PFSK-1 (cell line): Measurements from ENCODE around the gene PLA2R1.

ENCODE experiments used
- FOXP2 ChIP-seq: optimal IDR thresholded peaks from 2 replicates; pipeline ENCODE3; 2011; ENCODE audit warnings: borderline replicate concordance, control low read depth, inconsistent platforms; ENCODE audit not compliant: insufficient read depth; ENCODE audit errors: extremely low read length, extremely low read depth
- POLR2AphosphoS5 ChIP-seq: IDR thresholded peaks from 2 replicates; pipeline ENCODE4 v1.6.1; 2012; ENCODE audit warnings: low read depth, mild to moderate bottlenecking, control low read depth, low read length, moderate library complexity
- REST ChIP-seq, 2 experiments: IDR thresholded peaks; 2 replicates each; pipeline versions ENCODE4 v1.6.1 to v1.8.0; 2011 to 2012; ENCODE audit warnings: low read depth in 2 of 2, low read length in 2 of 2, control low read depth in 1 of 2, inconsistent platforms in 1 of 2, mild to moderate bottlenecking in 1 of 2, moderate library complexity in 1 of 2; ENCODE audit not compliant: insufficient read depth in 1 of 2
- SIN3A ChIP-seq: IDR thresholded peaks from 2 replicates; pipeline ENCODE4 v1.6.1; 2012; ENCODE audit warnings: mild to moderate bottlenecking, low read length, moderate library complexity, borderline replicate concordance; ENCODE audit not compliant: insufficient read depth
- TAF1 ChIP-seq: IDR thresholded peaks from 2 replicates; pipeline ENCODE4 v1.6.1; 2012; ENCODE audit warnings: low read length, control low read depth, borderline replicate concordance; ENCODE audit not compliant: insufficient read depth

The PLA2R1 gene

GRCh38 chr2:160064916-160065315, 2.5 kb upstream of the PLA2R1 start:
- no peak for TF ChIP-seq POLR2AphosphoS5
- no peak for TF ChIP-seq SIN3A
- TF ChIP-seq REST (IDR thresholded peaks at IDR 0.05; ENCODE audit: insufficient read depth in 1 of 2, low read depth in 2 of 2, low read length in 2 of 2), result no peak
- no peak for TF ChIP-seq FOXP2
- no peak for TF ChIP-seq TAF1

GRCh38 chr2:160063879-160064612, 1.6 kb upstream of the PLA2R1 start:
- TF ChIP-seq TAF1, result no peak
- TF ChIP-seq REST (IDR thresholded peaks at IDR 0.05; ENCODE audit: insufficient read depth in 1 of 2, low read depth in 2 of 2, low read length in 2 of 2), result no peak
- no peak for TF ChIP-seq FOXP2

GRCh38 chr2:160063271-160063670, 856 bp upstream of the PLA2R1 start:
- TF ChIP-seq FOXP2 (no peak), REST (IDR thresholded peaks at IDR 0.05; ENCODE audit: insufficient read depth in 1 of 2, low read depth in 2 of 2, low read length in 2 of 2) (no peak), TAF1 (no peak), SIN3A (no peak), POLR2AphosphoS5 (no peak)

- TF ChIP-seq SIN3A, result no peak
- TF ChIP-seq TAF1, result no peak
- TF ChIP-seq FOXP2, result no peak
- no peak for TF ChIP-seq POLR2AphosphoS5
- TF ChIP-seq REST (IDR thresholded peaks at IDR 0.05; ENCODE audit: insufficient read depth in 1 of 2, low read depth in 2 of 2, low read length in 2 of 2), result no peak
Observed at GRCh38 chr2:160061944-160062291, 497 bp downstream of the PLA2R1 start.

GRCh38 chr2:160061533-160061932, 882 bp downstream of the PLA2R1 start:
- no peak for TF ChIP-seq REST (IDR thresholded peaks at IDR 0.05; ENCODE audit: insufficient read depth in 1 of 2, low read depth in 2 of 2, low read length in 2 of 2)
- no peak for TF ChIP-seq TAF1
- no peak for TF ChIP-seq SIN3A
